HFFc6 (cell line): Measurements from ENCODE around the gene ARMC10. TPM values are rescaled to one million over a fixed set of nuclear protein-coding genes. Genes with fewer than 3 reads are reported as not detected.
"Not testable (repeated sequence)": the region's sequence is repeated elsewhere in the genome, so short reads cannot be mapped to it uniquely, and the experiment has no call there.

Experiments used
- DNase-seq: peaks from one replicate; pipeline ENCODE4 v3.0.0-alpha.2; 2018
- H3K27ac Mint-ChIP-seq: 2 replicates; pipeline ENCODE4 v1.8.0; 2020; ENCODE audit warnings: mild to moderate bottlenecking, mixed read lengths
- H3K27me3 Mint-ChIP-seq: 2 replicates; pipeline ENCODE4 v1.8.0; 2021; ENCODE audit warnings: mild to moderate bottlenecking, moderate library complexity, mixed read lengths; ENCODE audit not compliant: insufficient read depth
- H3K36me3 Mint-ChIP-seq: 2 replicates; pipeline ENCODE4 v1.8.0; 2021; ENCODE audit warnings: low read depth, mixed read lengths
- H3K4me1 Mint-ChIP-seq: 2 replicates; pipeline ENCODE4 v1.8.0; 2020; ENCODE audit warnings: low read depth, mixed read lengths
- H3K4me3 Mint-ChIP-seq: 2 replicates; pipeline ENCODE4 v1.8.0; 2020; ENCODE audit warnings: mild to moderate bottlenecking, moderate library complexity, mixed read lengths
- H3K9me3 Mint-ChIP-seq: 2 replicates; pipeline ENCODE4 v1.8.0; 2020; ENCODE audit warnings: mild to moderate bottlenecking, mixed read lengths
- total RNA-seq, 6 experiments: library from RNA; stranded (reverse); fragmentation: NEBNext Ultra II Directional; extraction: Animal tissue kit (Norgen Biotek cat#: 25700); gene quantifications; 2 replicates in 1 of 6; 3 replicates in 5 of 6; pipeline ENCODE4 v1.2.3, GENCODE V29; 2021
- TF ChIP-seq, protein P1 (sequence below): fragments of 200-600 bp; sonication (generic); IDR thresholded peaks from 2 replicates; pipeline ENCODE4 v1.5.0; 2021; ENCODE audit warnings: antibody characterized with exemption, mild to moderate bottlenecking

The ARMC10 gene
- total RNA-seq, 6 experiments from 2014 or later: 27.3 to 40.9 (median 34.7) TPM

DNA sequence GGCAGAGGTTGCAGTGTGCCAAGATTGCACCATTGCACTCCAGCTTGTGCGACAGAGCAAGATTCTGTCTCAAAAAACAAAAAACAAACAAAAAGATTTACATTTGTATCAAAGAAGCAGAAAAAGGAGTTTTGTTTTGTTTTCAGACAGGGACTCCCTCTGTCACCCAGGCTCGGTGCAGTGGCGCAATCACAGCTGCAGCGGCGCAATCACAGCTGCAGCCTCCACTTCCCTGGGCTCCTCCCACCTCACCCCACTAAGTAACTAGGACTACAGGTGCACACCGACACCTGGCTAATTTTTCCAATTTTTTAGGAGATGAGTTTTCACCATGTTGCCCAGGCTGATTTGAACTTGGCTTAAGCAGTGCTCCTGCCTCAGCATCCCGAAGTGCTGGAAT lies 1.8 kb downstream of the ARMC10 start:
- no peak for DNase-seq

DNA sequence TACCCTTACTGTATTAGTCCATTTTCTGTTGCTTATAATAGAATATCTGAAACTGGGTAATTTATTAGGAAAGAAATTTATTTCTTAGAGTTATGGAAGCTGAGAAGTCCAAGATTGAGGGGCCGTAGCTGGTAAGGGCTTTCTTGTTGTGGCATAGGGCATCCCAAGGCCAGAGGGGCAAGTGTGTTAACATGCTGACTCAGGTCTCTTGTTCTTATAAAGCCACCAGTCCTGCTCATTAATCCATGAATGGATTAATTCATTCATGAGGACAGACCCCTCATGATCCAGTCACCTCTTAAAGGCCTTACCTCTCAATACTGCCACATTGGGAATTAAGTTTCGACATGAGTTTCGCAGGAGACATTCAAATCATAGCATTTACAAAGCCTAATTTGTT lies 2.4 kb downstream of the ARMC10 start:
- TF ChIP-seq, protein P1, sequence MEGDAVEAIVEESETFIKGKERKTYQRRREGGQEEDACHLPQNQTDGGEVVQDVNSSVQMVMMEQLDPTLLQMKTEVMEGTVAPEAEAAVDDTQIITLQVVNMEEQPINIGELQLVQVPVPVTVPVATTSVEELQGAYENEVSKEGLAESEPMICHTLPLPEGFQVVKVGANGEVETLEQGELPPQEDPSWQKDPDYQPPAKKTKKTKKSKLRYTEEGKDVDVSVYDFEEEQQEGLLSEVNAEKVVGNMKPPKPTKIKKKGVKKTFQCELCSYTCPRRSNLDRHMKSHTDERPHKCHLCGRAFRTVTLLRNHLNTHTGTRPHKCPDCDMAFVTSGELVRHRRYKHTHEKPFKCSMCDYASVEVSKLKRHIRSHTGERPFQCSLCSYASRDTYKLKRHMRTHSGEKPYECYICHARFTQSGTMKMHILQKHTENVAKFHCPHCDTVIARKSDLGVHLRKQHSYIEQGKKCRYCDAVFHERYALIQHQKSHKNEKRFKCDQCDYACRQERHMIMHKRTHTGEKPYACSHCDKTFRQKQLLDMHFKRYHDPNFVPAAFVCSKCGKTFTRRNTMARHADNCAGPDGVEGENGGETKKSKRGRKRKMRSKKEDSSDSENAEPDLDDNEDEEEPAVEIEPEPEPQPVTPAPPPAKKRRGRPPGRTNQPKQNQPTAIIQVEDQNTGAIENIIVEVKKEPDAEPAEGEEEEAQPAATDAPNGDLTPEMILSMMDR: no peak
- Mint-ChIP-seq H3K27me3 (no peaks in the 10 kb centered on the region; the same call in 1 of the 2 replicates), H3K4me1 (peaks cover 29% of the 10 kb centered on the region), H3K4me3 (no peak overlapping the region), H3K36me3 (peaks cover 4% of the 10 kb centered on the region; the same call in 1 of the 2 replicates), H3K9me3 (no peaks in the 10 kb centered on the region), H3K27ac (no peak overlapping the region)
- no peak for DNase-seq

More for the DNA sequence above, 1.8 kb downstream of the ARMC10 start:
- Mint-ChIP-seq H3K27me3 (no peaks in the 10 kb centered on the region; the same call in 1 of the 2 replicates), H3K9me3 (no peaks in the 10 kb centered on the region), H3K4me3 (no peak overlapping the region), H3K36me3 (peaks cover 4% of the 10 kb centered on the region; the same call in 1 of the 2 replicates), H3K27ac (no peak overlapping the region), H3K4me1 (peaks cover 29% of the 10 kb centered on the region)
- TF ChIP-seq, protein P1: no peak

DNA sequence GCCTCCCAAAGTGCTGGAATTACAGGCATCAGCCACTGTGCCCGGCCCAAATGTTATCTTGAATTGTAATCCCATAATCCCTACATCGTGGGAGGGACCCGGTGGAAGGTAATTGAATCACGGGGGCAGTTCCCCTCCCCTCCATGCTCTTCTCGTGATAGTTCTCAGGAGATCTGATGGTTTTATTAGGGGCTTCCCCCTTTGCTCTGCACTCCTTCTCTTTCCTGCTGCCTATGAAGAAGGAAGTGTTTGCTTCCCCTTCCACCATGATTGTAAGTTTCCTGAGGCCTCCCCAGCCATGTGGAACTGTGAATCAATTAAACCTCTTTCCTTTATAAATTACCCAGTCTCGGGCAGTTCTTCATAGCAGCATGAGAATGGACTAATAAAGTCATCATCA lies 3.3 kb downstream of the ARMC10 start:
- not testable (repeated sequence) for H3K27ac Mint-ChIP-seq, H3K4me3 Mint-ChIP-seq, H3K36me3 Mint-ChIP-seq, H3K9me3 Mint-ChIP-seq, H3K27me3 Mint-ChIP-seq, DNase-seq
- H3K4me1 Mint-ChIP-seq: peaks cover 21% of the 10 kb centered on the region

DNA sequence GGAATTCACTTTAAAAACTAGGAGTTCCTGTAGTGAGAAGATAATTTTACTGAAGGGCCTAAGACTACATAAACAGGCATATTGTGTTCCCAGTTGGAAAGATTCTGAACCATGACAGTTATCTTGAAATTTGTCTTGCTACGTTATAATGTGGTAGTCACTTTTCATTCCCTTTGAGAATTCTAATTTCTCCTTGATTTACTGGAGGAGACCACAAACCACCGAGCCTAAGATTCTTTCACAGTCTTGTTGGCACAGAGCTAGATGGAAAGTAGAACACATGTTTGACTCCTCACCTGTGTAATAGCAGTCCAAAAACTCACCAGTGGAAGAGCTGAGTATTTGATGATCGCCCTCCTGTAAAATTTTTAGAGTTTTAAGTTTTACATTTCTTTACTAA lies 4.9 kb downstream of the ARMC10 start:
- TF ChIP-seq, protein P1: no peak
- Mint-ChIP-seq H3K4me1 (peaks cover 9% of the 10 kb centered on the region), H3K4me3 (no peak overlapping the region), H3K27me3 (no peaks in the 10 kb centered on the region; the same call in 1 of the 2 replicates), H3K36me3 (peaks cover 4% of the 10 kb centered on the region; the same call in 1 of the 2 replicates), H3K9me3 (no peaks in the 10 kb centered on the region), H3K27ac (no peak overlapping the region)
- no peak for DNase-seq

DNA sequence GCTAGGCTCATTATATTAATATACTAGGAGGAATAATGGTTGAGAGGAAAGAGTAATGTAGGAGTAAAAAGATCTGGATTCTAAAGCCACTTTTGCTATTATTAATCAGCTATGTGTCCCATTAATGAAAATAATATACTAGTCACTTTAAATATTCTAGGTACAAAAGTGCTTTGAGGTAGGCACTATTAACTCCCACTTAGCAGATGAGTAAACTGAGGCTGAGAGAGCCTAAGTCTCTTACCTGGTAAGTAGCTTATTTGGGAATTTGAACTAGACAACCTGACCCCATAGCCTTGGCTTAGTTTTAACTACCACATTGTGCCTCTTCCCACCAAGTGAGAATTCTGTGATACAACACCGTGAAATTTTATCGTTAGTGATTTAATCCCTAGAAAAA lies 6.0 kb downstream of the ARMC10 start:
- H3K36me3 Mint-ChIP-seq: peaks cover 4% of the 10 kb centered on the region; the same call in 1 of the 2 replicates
- H3K9me3 Mint-ChIP-seq: no peaks in the 10 kb centered on the region
- no peaks in the 10 kb centered on the region; the same call in 1 of the 2 replicates for H3K27me3 Mint-ChIP-seq
- no peak overlapping the region for H3K4me3 Mint-ChIP-seq
- DNase-seq: no peak
- H3K4me1 Mint-ChIP-seq: peaks cover 5% of the 10 kb centered on the region
- no peak overlapping the region for H3K27ac Mint-ChIP-seq
- TF ChIP-seq, protein P1: no peak

DNA sequence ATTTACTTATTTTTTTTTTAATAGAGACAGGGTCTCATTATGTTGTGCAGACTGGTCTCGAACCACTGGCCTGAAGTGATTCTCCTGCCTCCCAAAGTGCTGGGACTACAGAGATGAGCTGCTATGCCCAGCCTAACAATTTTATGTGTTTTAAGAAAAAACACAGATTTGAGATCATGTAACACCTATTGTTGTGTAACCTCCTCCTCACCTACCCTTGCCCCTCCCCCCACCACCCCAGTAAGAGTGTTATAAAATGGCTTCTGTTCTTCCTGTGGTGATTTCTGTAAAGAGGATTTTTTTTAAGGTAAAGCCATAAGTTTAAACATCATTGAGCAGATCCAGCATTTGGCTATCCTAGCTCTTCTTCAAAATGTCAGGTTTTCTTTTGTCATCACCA lies 7.6 kb downstream of the ARMC10 start:
- H3K4me1 Mint-ChIP-seq: no peaks in the 10 kb centered on the region; the same call in 1 of the 2 replicates
- no peak overlapping the region for H3K4me3 Mint-ChIP-seq
- no peak for DNase-seq
- H3K36me3 Mint-ChIP-seq: peaks cover 8% of the 10 kb centered on the region; the same call in 1 of the 2 replicates
- no peaks in the 10 kb centered on the region for H3K9me3 Mint-ChIP-seq
- H3K27ac Mint-ChIP-seq: no peak overlapping the region
- TF ChIP-seq, protein P1: no peak
- H3K27me3 Mint-ChIP-seq: no peaks in the 10 kb centered on the region; the same call in 1 of the 2 replicates
